OCI-LY7 (cell line): ENCODE measurements around the gene ENTPD1.

ENCODE experiments used
- CTCF ChIP-seq: fragments of 200-600 bp; sonication (generic); conservative IDR thresholded peaks from 2 replicates; pipeline ENCODE4 v1.5.1; 2014; ENCODE audit warnings: mild to moderate bottlenecking, antibody characterized with exemption, low read length, moderate library complexity, mixed read lengths
- EZH2phosphoT487 ChIP-seq: fragments of 200-600 bp; sonication (generic); IDR thresholded peaks from 2 replicates; pipeline ENCODE4 v1.6.1; 2018; ENCODE audit warnings: low read depth, borderline replicate concordance, mild to moderate bottlenecking, mixed run types, antibody characterized with exemption, low read length, moderate library complexity, mixed read lengths

GRCh38 chr10:95796504-95796903 lies 40.5 kb downstream of the ENTPD1 start:
- TF ChIP-seq CTCF (no peak), EZH2phosphoT487 (no peak)
